Mesenchymal stem cell (in vitro differentiated cells and primary cell): ENCODE results near the gene PPP6R2.
A peak's percentile ranks its signal among the peaks of the same experiment; 100 is the strongest.

Experiments
- DNase-seq: peaks from one replicate; pipeline ENCODE4 v3.0.0-alpha.2; 2013
- H2AFZ ChIP-seq: one replicate; pipeline ENCODE4 v1.6.1; 2013; ENCODE audit warnings: low read depth, mild to moderate bottlenecking, control low read depth, inconsistent platforms, low read length, moderate library complexity
- H2AK5ac ChIP-seq: 2 replicates; pipeline ENCODE4 v1.6.1; 2013; ENCODE audit warnings: low read length, moderate library complexity, mild to moderate bottlenecking, inconsistent platforms; ENCODE audit not compliant: severe bottlenecking
- H2BK120ac ChIP-seq: one replicate; pipeline ENCODE4 v1.6.1; 2013; ENCODE audit warnings: low read depth, mild to moderate bottlenecking, inconsistent platforms, low read length, moderate library complexity
- H2BK12ac ChIP-seq, 2 experiments: one replicate each; pipeline ENCODE4 v1.6.1; 2013; ENCODE audit warnings: inconsistent platforms in 2 of 2, low read length in 2 of 2, mild to moderate bottlenecking in 2 of 2, moderate library complexity in 2 of 2, control low read depth in 1 of 2
- H2BK15ac ChIP-seq: one replicate; pipeline ENCODE4 v1.6.1; 2013; ENCODE audit warnings: mild to moderate bottlenecking, low read depth, inconsistent platforms; ENCODE audit not compliant: poor library complexity, severe bottlenecking
- H2BK5ac ChIP-seq: 2 replicates; pipeline ENCODE4 v1.6.1; 2013; ENCODE audit warnings: low read depth, mild to moderate bottlenecking, low read length, control low read depth, inconsistent platforms; ENCODE audit not compliant: poor library complexity, severe bottlenecking
- H3K14ac ChIP-seq, 2 experiments: one replicate each; pipeline ENCODE4 v1.6.1; 2013; ENCODE audit warnings: inconsistent platforms in 2 of 2, low read length in 2 of 2, control low read depth in 1 of 2, mild to moderate bottlenecking in 1 of 2, moderate library complexity in 1 of 2
- H3K18ac ChIP-seq, 2 experiments: one replicate each; pipeline ENCODE4 v1.6.1; 2013; ENCODE audit warnings: inconsistent platforms in 2 of 2, low read length in 2 of 2, control low read depth in 1 of 2, low read depth in 1 of 2, mild to moderate bottlenecking in 1 of 2
- H3K23ac ChIP-seq, 2 experiments: one replicate each; pipeline ENCODE4 v1.6.1; 2013; ENCODE audit warnings: inconsistent platforms in 2 of 2, low read length in 2 of 2, mild to moderate bottlenecking in 2 of 2, moderate library complexity in 2 of 2, control low read depth in 1 of 2
- H3K27ac ChIP-seq: 2 replicates; pipeline ENCODE4 v1.5.1; 2013; ENCODE audit warnings: mild to moderate bottlenecking, moderate library complexity, low read length, control low read depth, inconsistent platforms; ENCODE audit not compliant: poor library complexity, severe bottlenecking
- H3K27me3 ChIP-seq, 2 experiments: 2 replicates each; pipeline versions ENCODE4 v1.6.1 to v1.7.0; 2013; ENCODE audit warnings: low read length in 2 of 2, mild to moderate bottlenecking in 2 of 2, moderate library complexity in 2 of 2, control low read depth in 1 of 2, inconsistent platforms in 1 of 2; ENCODE audit not compliant: control insufficient read depth in 1 of 2, insufficient read depth in 1 of 2
- H3K36me3 ChIP-seq, 2 experiments: 2 replicates each; pipeline versions ENCODE4 v1.6.1 to v1.7.0; 2013; ENCODE audit warnings: low read length in 2 of 2, control low read depth in 1 of 2, inconsistent platforms in 1 of 2, low read depth in 1 of 2, mild to moderate bottlenecking in 1 of 2; ENCODE audit not compliant: insufficient read depth in 2 of 2, control insufficient read depth in 1 of 2
- H3K4ac ChIP-seq, 2 experiments: one replicate each; pipeline ENCODE4 v1.6.1; 2013; ENCODE audit warnings: inconsistent platforms in 2 of 2, low read length in 2 of 2, mild to moderate bottlenecking in 2 of 2, moderate library complexity in 2 of 2, control low read depth in 1 of 2, low read depth in 1 of 2
- H3K4me1 ChIP-seq: 2 replicates; pipeline ENCODE4 v1.6.1; 2013; ENCODE audit warnings: low read depth, low read length, control low read depth; ENCODE audit not compliant: control insufficient read depth, insufficient read depth
- H3K4me2 ChIP-seq: 2 replicates; pipeline ENCODE4 v1.6.1; 2013; ENCODE audit warnings: low read length, mild to moderate bottlenecking, inconsistent platforms; ENCODE audit not compliant: poor library complexity, severe bottlenecking
- H3K4me3 ChIP-seq, 2 experiments: 2 replicates each; pipeline versions ENCODE4 v1.5.1 to v1.7.0; 2013; ENCODE audit warnings: low read length in 2 of 2, mild to moderate bottlenecking in 2 of 2, control low read depth in 1 of 2, low read depth in 1 of 2; ENCODE audit not compliant: insufficient read depth in 1 of 2
- H3K79me1 ChIP-seq: replicated peaks from 2 replicates; pipeline ENCODE4 v1.6.1; 2013; ENCODE audit warnings: mild to moderate bottlenecking, control low read depth, low read length, inconsistent platforms; ENCODE audit not compliant: poor library complexity, severe bottlenecking
- H3K9ac ChIP-seq: 2 replicates; pipeline ENCODE4 v1.7.0; 2013; ENCODE audit warnings: mild to moderate bottlenecking, low read length, moderate library complexity
- H3K9me3 ChIP-seq: 2 replicates; pipeline ENCODE4 v1.7.0; 2013; ENCODE audit warnings: mild to moderate bottlenecking, low read length; ENCODE audit not compliant: control insufficient read depth
- H4K8ac ChIP-seq: one replicate; pipeline ENCODE4 v1.6.1; 2013; ENCODE audit warnings: inconsistent platforms, mild to moderate bottlenecking, low read length, moderate library complexity
- H4K91ac ChIP-seq: one replicate; pipeline ENCODE4 v1.6.1; 2013; ENCODE audit warnings: mild to moderate bottlenecking, low read length, inconsistent platforms
- WGBS: methylation state at CpG from one replicate; pipeline ENCODE4 v1.1.7; 2013; ENCODE audit warnings: mixed read lengths; 5-methylcytosine and 5-hydroxymethylcytosine counted together

Gene PPP6R2

DNA sequence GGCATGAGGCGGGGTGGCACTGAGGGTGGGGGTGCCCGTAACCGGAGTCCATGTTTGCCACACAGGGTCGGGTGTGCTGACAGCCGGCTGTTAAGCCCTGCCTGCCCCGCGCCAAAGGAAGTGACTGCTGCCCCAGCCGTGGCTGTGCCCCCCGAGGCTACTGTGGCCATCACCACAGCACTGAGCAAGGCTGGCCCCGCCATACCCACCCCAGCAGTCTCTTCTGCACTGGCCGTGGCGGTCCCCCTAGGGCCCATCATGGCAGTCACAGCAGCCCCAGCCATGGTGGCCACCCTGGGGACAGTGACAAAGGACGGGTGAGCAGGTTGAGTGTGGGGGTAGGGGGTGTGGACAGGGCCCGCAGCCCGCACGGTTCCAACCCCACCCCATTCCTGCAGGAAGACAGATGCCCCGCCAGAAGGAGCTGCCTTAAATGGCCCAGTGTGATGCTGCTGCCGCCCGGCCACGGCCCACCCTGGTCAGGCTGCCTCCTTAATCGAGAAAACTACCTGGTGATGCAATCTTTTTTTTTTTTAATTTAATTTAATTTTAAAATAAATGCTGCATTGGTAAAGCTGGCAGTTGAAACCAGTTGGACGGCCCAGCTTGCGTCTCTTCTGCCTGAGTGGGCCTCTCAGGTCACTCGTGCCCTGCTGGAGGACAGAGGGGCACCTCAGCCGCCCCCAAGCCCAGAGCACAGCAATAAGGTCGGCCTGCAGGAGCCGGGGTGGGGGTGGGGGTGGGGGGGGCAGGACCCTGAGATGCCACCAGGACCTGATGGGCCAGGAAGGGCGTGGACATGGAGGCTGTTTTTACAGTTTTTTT lies 100.9 kb downstream of the PPP6R2 start:
- Histone ChIP-seq H3K14ac (no peak overlapping the region), H3K4ac (no peak overlapping the region), H3K36me3 (peaks cover 75 to 91% of the 10 kb centered on the region in 2 experiments), H3K9ac (no peak overlapping the region), H3K9me3 (no peaks in the 10 kb centered on the region), H3K4me1 (peaks cover 21% of the 10 kb centered on the region), H2AFZ (no peak overlapping the region), H4K91ac (no peak overlapping the region), H2BK120ac (no peak overlapping the region), H3K4me2 (no peak overlapping the region), H3K23ac (no peak overlapping the region), H3K4me3 (no peak overlapping the region), H3K27ac (peak overlapping the region; percentile 48), H3K18ac (no peak overlapping the region), H2BK5ac (no peak overlapping the region), H3K27me3 (no peaks in the 10 kb centered on the region), H2BK12ac (no peak overlapping the region), H2AK5ac (no peak overlapping the region), H2BK15ac (no peak overlapping the region), H4K8ac (peak overlapping the region; percentile 39), H3K79me1 (peaks cover 7% of the 10 kb centered on the region)
- DNase-seq = no peak
- WGBS = 91% methylated on average over 24 of the region's 28 CpGs

DNA sequence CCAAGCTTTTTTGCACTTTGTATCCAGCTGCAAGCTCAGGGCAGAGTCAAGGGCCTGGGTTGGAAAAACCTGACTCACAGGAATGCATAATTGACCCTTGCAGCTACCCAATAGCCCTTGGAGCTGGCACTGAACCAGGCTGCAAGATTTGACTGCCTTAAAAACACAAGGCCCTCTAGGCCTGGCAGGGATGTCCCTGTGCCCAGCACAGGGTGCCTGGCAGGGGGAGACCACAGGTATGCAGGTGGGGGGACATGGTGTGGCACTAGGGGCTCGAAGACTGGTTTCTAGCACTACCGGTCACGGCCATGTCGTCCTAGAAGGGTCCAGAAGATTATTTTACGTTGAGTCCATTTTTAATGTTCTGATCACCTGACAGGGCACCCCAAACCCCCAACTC lies 101.5 kb downstream of the PPP6R2 start:
- H3K14ac ChIP-seq = no peak overlapping the region
- H3K9me3 ChIP-seq = no peaks in the 10 kb centered on the region

DNA sequence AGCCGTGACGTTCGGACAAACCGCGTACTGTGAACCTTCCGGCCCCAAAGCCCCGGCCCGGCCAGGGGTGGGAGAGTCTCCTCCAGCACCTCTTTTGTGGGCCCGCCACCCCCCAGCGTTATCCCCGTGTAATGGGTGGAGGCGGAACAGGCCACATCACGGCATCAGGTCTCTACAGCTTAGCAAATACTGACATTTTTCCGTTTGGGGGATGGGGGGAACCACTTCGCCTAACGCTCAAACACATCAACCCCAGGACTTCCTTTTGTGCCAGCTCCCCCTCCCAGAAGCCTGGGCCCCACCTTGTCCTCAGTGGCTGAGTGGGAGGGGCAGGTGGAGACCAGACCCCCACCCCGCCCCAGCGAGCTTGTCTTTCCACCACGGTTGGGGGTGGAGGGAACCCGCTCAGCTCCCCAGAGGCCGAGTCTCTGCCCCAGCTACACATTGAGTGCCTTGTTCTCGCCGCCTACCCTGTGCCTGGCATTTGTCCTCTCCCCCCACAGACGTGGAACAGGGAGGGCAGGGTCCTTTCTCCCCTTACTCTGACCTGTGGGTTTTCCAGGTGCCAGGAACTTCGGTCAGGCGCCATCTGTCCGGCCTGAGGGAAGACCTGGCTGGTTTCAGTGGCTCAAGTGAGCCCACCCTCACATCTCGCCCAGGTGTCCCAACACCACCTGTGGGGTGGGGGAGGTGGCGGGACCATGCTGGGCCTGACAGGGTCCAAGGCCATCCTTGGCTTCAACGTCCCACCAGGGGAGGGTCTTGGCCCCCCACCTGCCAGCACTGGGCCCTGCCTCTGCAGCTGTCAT lies 102.1 kb downstream of the PPP6R2 start:
- no peak overlapping the region for H3K4me2 ChIP-seq
- peak overlapping the region; percentile 4 for H4K8ac ChIP-seq
- no peaks in the 10 kb centered on the region for H3K27me3 ChIP-seq
- H3K79me1 ChIP-seq = peaks cover 9% of the 10 kb centered on the region
- no peak overlapping the region for H3K14ac ChIP-seq
- no peak overlapping the region for H2AFZ ChIP-seq
- no peak overlapping the region for H3K23ac ChIP-seq
- no peak for DNase-seq
- no peaks in the 10 kb centered on the region for H3K9me3 ChIP-seq
- no peak overlapping the region for H3K27ac ChIP-seq
- no peak overlapping the region for H3K18ac ChIP-seq
- no peak overlapping the region for H4K91ac ChIP-seq
- H2BK12ac ChIP-seq = no peak overlapping the region
- peaks cover 70 to 85% of the 10 kb centered on the region in 2 experiments for H3K36me3 ChIP-seq
- H2BK5ac ChIP-seq = no peak overlapping the region
- peak overlapping the region; percentile 30 for H3K9ac ChIP-seq
- H3K4ac ChIP-seq = no peak overlapping the region
- H2AK5ac ChIP-seq = no peak overlapping the region
- peaks cover 21% of the 10 kb centered on the region for H3K4me1 ChIP-seq
- 88% methylated on average over 27 of the region's 30 CpGs for WGBS
- no peak overlapping the region for H2BK15ac ChIP-seq
- no peak overlapping the region for H3K4me3 ChIP-seq
- H2BK120ac ChIP-seq = no peak overlapping the region

More for the DNA sequence above, 101.5 kb downstream of the PPP6R2 start:
- Histone ChIP-seq H2AK5ac (no peak overlapping the region), H3K18ac (no peak overlapping the region), H4K91ac (no peak overlapping the region), H3K27ac (peak overlapping the region; percentile 48), H2BK15ac (no peak overlapping the region), H3K4me3 (no peak overlapping the region), H3K9ac (peak overlapping the region; percentile 30), H3K79me1 (peaks cover 9% of the 10 kb centered on the region), H3K27me3 (no peaks in the 10 kb centered on the region), H2BK5ac (no peak overlapping the region), H2BK12ac (no peak overlapping the region), H2AFZ (no peak overlapping the region), H3K4ac (no peak overlapping the region), H3K4me1 (peaks cover 21% of the 10 kb centered on the region), H4K8ac (no peak overlapping the region), H3K36me3 (peaks cover 72 to 86% of the 10 kb centered on the region in 2 experiments), H2BK120ac (no peak overlapping the region), H3K23ac (no peak overlapping the region), H3K4me2 (no peak overlapping the region)
- 96% methylated on average over 5 of the region's 5 CpGs for WGBS
- peak; percentile 73 for DNase-seq
